Measurements from ENCODE around the gene ALKBH5.

DNA sequence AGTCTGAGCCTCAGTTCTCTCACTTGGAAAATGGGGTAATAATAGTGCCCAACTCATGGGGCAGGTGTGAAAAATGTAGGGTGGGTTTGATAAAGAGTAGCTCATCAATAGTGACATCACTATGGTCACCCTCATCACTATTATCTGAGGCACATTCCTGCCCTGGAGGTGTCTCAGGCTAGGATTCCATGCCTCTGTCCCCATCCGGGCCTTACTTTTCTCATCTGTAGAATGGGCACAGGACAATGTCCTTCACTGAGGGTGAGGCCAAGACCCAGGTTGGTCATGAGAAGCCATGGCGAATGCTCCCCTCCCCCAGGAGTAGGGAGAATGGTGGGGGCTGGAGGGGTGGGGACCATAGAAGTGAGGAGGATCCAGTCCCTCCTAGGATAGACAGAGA, 44.5 kb upstream of the ALKBH5 start:
- TF ChIP-seq, protein P1, sequence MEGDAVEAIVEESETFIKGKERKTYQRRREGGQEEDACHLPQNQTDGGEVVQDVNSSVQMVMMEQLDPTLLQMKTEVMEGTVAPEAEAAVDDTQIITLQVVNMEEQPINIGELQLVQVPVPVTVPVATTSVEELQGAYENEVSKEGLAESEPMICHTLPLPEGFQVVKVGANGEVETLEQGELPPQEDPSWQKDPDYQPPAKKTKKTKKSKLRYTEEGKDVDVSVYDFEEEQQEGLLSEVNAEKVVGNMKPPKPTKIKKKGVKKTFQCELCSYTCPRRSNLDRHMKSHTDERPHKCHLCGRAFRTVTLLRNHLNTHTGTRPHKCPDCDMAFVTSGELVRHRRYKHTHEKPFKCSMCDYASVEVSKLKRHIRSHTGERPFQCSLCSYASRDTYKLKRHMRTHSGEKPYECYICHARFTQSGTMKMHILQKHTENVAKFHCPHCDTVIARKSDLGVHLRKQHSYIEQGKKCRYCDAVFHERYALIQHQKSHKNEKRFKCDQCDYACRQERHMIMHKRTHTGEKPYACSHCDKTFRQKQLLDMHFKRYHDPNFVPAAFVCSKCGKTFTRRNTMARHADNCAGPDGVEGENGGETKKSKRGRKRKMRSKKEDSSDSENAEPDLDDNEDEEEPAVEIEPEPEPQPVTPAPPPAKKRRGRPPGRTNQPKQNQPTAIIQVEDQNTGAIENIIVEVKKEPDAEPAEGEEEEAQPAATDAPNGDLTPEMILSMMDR (IDR thresholded peaks at IDR 0.05) = no peak
- TF ChIP-seq EZH2 (IDR thresholded peaks at IDR 0.05) (no peak), EZH2phosphoT487 (IDR thresholded peaks at IDR 0.05) (no peak)

Measured in neural progenitor cell (in vitro differentiated cells).